Subcutaneous adipose tissue (tissue), 4 donors: Measurements from ENCODE around the gene DOLK. TPM values are rescaled to one million over a fixed set of nuclear protein-coding genes. Genes with fewer than 3 reads are reported as not detected.

Experiments
- total RNA-seq, 4 donors: library from RNA; depleted of rRNA; stranded (reverse); fragments of >200 nt; gene quantifications; one replicate each; pipeline ENCODE4 v1.1.0, GENCODE V29; 2016
- TF ChIP-seq, protein P1 (sequence below): fragments of 450-650 bp; IDR thresholded peaks from one replicate; pipeline ENCODE4 v1.5.1; 2016; ENCODE audit warnings: low read depth, mild to moderate bottlenecking, control low read depth, antibody characterized with exemption, moderate library complexity

DOLK gene
- total RNA-seq, 4 donors from 2014 or later = 10.4 to 16.6 (median 11.5) TPM

DNA sequence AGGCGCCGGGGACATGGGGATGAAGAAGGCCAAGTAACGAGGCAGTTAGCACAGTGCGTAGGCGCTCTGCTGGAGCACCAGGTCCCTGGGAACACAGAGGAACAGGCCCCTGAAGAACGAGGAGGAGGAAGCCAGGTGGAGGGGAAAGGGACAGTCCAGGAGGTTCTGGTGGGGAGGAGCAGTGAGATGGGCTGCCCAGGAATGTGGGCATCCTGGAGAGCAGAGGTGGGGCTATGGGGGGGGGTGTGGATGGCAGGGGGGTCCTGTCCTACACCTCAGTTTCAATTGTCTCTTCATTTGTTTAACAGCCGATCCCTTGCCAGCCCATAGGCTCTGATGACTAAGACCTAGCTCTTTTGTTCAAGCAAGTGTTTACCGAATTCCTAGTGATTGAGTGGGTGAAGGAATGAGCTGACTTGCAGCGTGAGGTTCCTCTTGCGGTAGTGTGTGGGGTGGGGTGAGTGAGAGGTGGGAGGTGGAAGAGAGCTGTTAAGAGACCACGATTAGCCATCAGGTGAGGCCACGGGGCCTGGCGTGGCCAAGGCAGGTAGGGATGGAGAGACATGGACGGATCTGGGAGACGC, 35.0 kb downstream of the DOLK start:
- TF ChIP-seq, protein P1, sequence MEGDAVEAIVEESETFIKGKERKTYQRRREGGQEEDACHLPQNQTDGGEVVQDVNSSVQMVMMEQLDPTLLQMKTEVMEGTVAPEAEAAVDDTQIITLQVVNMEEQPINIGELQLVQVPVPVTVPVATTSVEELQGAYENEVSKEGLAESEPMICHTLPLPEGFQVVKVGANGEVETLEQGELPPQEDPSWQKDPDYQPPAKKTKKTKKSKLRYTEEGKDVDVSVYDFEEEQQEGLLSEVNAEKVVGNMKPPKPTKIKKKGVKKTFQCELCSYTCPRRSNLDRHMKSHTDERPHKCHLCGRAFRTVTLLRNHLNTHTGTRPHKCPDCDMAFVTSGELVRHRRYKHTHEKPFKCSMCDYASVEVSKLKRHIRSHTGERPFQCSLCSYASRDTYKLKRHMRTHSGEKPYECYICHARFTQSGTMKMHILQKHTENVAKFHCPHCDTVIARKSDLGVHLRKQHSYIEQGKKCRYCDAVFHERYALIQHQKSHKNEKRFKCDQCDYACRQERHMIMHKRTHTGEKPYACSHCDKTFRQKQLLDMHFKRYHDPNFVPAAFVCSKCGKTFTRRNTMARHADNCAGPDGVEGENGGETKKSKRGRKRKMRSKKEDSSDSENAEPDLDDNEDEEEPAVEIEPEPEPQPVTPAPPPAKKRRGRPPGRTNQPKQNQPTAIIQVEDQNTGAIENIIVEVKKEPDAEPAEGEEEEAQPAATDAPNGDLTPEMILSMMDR = no peak

DNA sequence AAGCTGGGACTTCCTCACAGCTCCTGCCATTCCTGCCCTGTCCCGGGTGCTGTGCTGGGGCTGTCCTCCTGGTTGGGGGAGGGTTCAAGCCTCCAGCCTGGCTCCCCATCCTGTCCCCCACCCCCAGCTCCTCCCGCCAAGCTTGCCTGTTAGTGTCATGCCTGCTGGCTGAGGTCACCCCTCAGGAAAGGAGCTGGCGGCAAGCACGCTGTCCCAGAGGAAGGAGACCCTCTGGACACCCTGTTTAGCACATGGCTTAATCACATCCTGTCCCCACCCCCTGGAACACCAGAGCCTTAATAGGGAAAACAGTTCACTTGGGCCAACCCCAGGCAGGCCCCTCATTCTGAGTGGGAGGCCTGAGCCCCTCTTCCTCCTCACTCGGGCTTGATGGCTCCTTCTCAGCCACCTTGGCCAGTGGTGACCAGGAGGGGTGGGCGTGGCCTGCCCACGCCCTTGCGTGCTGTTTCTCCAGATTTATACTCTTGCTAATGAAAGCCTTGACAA, 35.8 kb downstream of the DOLK start:
- TF ChIP-seq, protein P1 = no peak

DNA sequence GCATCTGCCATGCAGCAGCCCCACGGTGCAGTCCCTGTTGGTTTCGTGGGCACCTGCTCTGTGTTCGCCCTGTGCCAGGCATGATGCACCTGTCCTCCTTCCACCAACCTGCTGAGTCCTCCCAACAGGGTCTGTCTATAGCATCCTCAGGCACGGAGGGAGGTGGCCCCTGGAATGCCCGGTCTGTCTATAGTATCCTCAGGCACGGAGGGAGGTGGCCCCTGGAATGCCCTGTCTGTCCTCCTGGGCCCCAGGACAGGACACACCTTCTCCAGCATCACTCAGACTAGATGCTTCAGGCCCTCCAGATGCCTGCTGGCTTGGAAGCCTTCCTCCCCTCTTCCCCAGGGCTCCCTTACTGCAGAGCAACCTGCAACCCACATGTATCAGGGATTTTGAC, 36.5 kb downstream of the DOLK start:
- TF ChIP-seq, protein P1 = no peak

DNA sequence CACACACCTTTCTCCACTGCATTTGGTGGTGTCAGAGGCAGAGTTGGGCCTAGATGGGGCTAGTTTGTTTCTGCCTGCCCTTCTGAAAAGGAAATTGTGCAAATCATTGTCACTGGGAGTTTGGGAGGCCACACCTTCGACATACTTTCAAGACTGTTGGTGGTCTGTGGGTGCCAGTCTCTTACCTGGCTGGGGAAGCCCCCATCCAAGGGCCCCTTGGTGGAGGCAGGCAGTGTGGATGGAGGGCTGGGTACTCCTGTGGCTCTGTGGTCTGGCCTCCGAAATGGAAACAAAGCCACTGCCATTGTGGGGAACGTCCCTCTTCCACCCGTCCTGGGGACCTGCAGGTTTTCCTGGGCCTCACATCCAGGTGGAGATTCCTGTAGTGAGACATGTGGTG, 37.5 kb downstream of the DOLK start:
- TF ChIP-seq, protein P1 = no peak

DNA sequence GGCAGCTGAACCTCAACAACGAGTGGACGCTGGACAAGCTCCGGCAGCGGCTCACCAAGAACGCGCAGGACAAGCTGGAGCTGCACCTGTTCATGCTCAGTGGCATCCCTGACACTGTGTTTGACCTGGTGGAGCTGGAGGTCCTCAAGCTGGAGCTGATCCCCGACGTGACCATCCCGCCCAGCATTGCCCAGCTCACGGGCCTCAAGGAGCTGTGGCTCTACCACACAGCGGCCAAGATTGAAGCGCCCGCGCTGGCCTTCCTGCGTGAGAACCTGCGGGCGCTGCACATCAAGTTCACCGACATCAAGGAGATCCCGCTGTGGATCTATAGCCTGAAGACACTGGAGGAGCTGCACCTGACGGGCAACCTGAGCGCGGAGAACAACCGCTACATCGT, 39.0 kb downstream of the DOLK start:
- TF ChIP-seq, protein P1 = no peak

DNA sequence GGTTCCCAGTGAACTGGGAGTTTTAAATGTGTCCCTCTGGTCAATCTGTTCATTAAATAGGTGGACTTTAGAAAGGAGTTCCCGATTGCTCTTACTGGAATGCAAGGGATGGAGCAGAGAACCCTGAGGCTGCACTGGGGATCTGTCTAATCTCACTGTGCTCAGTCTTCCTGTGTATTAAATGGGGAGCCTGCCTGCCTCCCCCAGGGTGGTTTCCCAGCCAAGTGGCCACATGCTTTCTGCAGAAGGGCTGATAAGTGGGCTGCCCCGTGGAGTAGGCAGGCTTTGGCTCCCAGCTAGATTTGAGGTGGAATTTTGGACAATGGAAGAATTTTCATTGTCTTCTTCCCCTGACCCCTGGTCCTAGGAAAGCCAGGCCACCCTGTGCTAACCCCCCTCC, 40.7 kb downstream of the DOLK start:
- TF ChIP-seq, protein P1 = no peak

DNA sequence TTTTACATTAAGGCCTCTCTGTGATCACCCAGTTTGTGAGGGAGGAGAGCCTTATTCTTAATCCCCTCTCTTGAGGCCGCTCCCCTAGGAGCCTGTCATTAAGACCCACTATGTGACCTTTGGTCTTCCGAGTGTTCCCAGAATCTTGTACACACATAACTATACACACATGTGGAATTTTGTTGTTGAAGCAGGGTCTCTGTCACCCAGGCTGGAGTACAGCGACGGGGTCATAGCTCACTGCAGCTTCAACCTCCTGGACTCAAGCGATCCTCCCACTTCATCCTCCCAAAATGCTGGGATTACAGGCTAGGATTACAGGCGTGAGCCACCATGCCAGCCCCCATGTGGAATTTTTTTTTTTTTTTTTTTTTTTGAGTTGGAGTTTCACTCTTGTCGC, 41.4 kb downstream of the DOLK start:
- TF ChIP-seq, protein P1 = no peak
